Measurements from ENCODE around the gene GINS3.

GINS3 gene

GRCh38 chr16:58426966-58427365 lies 34.7 kb downstream of the GINS3 start:
- DNase-seq: no peak

- no peak for DNase-seq
Observed at GRCh38 chr16:58428621-58429542, 36.6 kb downstream of the GINS3 start.

- DNase-seq: no peak
Observed at GRCh38 chr16:58430718-58431117, 38.4 kb downstream of the GINS3 start.

DNA sequence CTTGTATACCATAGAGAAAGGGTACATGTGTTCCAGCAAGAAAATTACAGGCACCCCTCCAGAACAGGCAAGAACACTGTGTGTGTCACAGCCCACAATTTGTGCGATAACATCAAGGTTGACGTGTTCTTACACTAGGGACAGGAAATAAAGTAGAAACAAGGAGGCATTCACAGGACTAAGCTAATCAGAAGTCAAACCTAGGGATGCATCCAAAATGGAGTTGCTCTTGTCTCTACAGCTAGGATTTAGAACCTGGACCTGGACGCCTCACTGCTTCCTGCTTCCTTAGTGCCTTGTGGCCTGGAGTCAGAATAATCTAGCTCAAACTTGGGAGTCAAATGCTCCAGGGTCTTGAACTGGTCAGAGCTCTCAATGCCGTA lies 41.3 kb downstream of the GINS3 start:
- no peak for DNase-seq

DNA sequence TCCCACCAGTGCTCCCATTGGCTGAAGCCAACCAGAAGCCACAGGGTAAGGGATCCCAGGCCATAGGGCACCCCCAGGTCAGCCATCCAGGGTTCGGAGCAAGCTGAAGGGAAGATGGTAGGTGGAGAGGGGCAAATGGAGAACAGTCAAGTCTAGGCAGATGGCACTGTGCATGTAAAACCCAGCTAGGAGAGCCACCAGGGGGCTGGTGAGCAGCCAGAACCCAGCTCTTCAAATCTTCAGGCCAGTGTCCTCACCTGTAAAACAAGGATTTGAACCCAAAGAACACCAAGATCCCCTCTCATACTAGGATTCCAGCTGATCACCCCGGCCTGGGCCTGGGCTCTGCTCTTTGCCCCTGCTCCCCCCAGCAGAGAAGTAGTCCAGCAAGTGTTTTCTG lies 43.5 kb downstream of the GINS3 start:
- no peak for DNase-seq

- no peak for DNase-seq
Observed at GRCh38 chr16:58440131-58440530, 47.9 kb downstream of the GINS3 start.

- DNase-seq: no peak
Observed at GRCh38 chr16:58442547-58442946, 50.3 kb downstream of the GINS3 start.

GRCh38 chr16:58443783-58444182 lies 51.5 kb downstream of the GINS3 start:
- DNase-seq: no peak

DNA sequence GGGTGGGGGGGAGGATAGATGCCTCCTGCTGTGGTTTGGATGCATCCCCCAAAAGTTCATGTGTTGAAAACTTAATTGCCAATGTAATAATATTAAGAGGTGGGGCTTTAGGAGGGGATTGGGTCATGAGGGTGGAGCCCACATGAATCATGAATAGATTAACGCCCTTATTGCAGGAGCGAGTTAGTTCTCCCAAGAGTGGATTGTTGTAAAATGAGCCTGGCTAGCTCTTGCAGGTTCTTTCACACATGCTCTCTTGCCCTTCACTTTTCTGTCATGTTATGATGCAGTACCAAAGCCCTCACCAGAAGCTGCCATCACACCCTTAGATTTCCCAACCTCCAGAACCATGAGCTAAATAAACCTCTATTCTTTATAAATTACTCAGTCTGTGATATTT lies 52.0 kb downstream of the GINS3 start:
- DNase-seq: no peak

- no peak for DNase-seq
Observed at GRCh38 chr16:58448890-58449289, 56.6 kb downstream of the GINS3 start.

DNA sequence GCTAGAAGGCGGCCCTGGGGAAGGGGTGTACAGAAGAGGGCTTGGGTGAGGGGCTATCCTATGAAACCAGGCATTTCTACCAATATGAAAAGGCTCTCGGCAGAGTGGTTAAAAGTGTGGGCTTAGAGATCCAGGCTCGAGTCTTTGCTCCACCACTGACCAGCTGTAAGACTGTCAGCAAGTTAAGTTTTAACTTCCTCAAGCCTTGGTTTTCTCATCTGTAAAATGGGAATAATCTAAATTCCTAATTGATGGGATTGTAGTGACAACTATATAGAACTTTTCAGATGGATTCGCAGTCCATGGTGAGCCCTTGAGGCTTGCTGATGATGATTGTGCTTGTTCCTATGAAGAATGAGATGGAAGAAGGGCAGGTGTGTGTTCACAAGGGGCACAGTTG lies 57.0 kb downstream of the GINS3 start:
- no peak for DNase-seq

DNA sequence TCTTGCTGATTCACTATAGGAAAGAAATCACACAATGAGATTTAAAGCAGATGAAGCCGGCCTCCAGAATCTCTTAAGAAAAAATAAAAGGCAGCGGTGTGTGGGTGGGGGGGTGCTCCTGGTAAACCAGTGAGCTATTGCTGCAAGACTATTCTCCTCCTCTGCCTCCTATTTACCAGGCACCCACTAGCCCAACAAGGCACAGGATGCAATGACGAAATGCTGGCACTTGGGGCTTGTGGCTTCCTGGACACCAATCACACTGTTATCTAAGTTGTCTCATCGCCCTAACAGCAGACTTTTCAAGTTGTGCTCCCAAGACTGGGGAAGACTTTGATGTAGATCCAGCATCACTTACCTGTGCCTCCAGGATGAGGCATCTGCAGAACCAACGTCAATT lies 57.5 kb downstream of the GINS3 start:
- no peak for DNase-seq

- DNase-seq: no peak
Observed at GRCh38 chr16:58450590-58450989, 58.3 kb downstream of the GINS3 start.

- DNase-seq: no peak
Observed at GRCh38 chr16:58451265-58451689, 59.0 kb downstream of the GINS3 start.

DNA sequence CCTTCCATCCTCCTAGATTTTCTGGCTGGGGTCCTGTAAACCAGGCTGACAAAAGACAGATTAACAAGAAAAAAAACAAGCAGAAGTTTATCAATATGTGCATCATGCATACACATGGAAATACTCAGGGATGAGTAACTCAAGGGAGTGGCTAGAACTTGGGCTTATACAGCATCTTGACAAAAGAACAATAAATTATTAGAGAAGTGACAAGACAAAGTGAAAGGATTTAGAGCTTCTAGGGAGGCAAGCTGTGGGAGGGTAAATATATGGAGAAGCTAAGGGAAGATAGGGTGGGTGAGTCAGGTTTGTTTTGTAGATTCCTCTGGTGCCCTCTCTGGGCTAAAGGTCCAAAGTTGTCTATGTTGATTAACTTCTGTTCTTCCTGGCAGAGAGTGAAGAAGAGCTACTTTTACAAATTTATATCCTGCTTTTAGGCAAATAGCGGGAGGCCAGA lies 59.7 kb downstream of the GINS3 start:
- DNase-seq: no peak

GRCh38 chr16:58452640-58453039 lies 60.4 kb downstream of the GINS3 start:
- DNase-seq: no peak

DNA sequence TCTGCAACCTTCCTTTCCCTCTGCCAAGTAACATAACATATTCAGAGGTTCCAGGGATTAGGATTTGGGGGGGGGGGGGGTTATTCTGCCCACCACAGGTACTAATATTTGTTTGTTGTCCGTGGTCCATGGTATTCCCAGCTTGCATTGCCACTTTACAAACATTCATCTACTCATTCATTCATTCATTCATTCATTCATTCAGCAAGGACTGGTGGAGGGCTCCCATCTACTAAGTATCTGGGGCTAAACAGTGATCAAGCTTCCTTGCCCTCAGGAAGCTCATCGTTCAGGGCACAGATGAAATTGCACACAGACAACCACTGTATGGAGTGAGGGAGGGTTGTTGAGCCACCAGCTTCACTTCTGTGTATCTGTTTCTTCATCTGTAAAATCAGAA lies 61.9 kb downstream of the GINS3 start:
- DNase-seq: no peak

DNA sequence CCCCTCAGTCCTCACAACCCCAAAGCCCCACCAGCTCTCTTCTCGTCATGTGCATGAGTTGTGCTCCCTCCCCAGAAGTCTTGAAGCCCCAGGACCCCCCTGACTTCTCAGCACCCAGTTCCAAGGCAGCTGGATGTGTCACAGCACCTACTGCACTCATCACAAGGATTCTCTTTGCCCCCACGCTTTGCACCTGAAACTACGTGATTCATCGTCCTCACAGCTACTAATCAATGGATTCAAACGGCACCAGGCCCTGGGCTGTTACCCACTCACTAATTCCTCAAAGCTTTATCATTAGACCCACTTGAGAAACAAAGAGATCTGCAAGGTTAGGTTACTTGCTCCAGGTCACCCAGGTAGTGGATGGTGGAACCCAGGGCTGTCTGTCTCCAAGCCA lies 62.6 kb downstream of the GINS3 start:
- no peak for DNase-seq

Data from activated naive CD4-positive, alpha-beta T cell treated with anti-CD3 and anti-CD28 coated beads, Interleukin-2, amount 50 U/mL, for 16 hours (primary cell).